Endothelial cell (in vitro differentiated cells): ENCODE measurements around the gene PIP5KL1. TPM values are rescaled to one million over a fixed set of nuclear protein-coding genes. Genes with fewer than 3 reads are reported as not detected.
A peak's percentile ranks its signal among the peaks of the same experiment; 100 is the strongest.

ENCODE experiments used
- DNase-seq: peaks from one replicate; pipeline ENCODE4 v3.0.0; 2021; ENCODE audit warnings: low spot score
- H3K27ac Mint-ChIP-seq: one replicate; pipeline ENCODE4 v1.8.0; 2021; ENCODE audit warnings: mixed read lengths, inconsistent platforms; ENCODE audit not compliant: unreplicated experiment
- H3K27me3 Mint-ChIP-seq: one replicate; pipeline ENCODE4 v1.8.0; 2021; ENCODE audit warnings: mild to moderate bottlenecking, moderate library complexity, mixed read lengths, inconsistent platforms; ENCODE audit not compliant: unreplicated experiment
- H3K36me3 Mint-ChIP-seq: one replicate; pipeline ENCODE4 v1.8.0; 2021; ENCODE audit warnings: mild to moderate bottlenecking, low read depth, mixed read lengths, inconsistent platforms; ENCODE audit not compliant: unreplicated experiment
- H3K4me1 Mint-ChIP-seq: one replicate; pipeline ENCODE4 v1.8.0; 2021; ENCODE audit warnings: mild to moderate bottlenecking, mixed read lengths, inconsistent platforms; ENCODE audit not compliant: unreplicated experiment
- H3K4me3 Mint-ChIP-seq: one replicate; pipeline ENCODE4 v1.8.0; 2021; ENCODE audit warnings: mild to moderate bottlenecking, mixed read lengths, inconsistent platforms; ENCODE audit not compliant: unreplicated experiment
- H3K9me3 Mint-ChIP-seq: one replicate; pipeline ENCODE4 v1.8.0; 2021; ENCODE audit warnings: mixed read lengths, inconsistent platforms; ENCODE audit not compliant: unreplicated experiment
- total RNA-seq: library from RNA; stranded (reverse); fragmentation: NEBNext Ultra II Directional; extraction: Animal tissue kit (Norgen Biotek cat#: 25700); gene quantifications from one replicate; pipeline ENCODE4 v1.2.1, GENCODE V29; 2021; ENCODE audit not compliant: unreplicated experiment
- TF ChIP-seq, protein P1 (sequence below): fragments of 200-600 bp; sonication (generic); IDR thresholded peaks from one replicate; pipeline ENCODE4 v1.5.0; 2021; ENCODE audit warnings: antibody characterized with exemption; ENCODE audit not compliant: unreplicated experiment

The PIP5KL1 gene
- total RNA-seq, 1 donor from 2014 or later = 2.4 TPM

DNA sequence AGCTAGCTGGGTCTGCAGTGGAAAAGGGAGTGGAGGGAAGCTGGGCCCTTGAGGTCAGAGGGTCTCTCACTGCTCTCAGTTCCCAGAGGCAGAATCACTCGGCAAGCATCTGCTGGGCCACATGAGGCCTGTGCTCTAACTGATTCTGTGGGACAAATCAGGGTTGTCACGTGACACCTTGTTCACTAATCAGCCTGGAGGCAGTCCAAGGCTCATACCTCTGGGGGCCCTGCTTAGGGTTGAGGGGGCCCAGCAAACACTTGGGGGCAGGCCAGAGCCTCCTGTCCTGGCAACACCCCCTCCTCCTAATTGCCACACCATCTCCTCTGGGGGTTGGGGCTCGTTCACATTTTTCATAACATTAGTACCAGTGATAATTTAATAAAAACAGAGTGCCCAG lies 16.2 kb upstream of the PIP5KL1 start:
- no peak for DNase-seq
- peak overlapping the region; percentile 42 for H3K27ac Mint-ChIP-seq

DNA sequence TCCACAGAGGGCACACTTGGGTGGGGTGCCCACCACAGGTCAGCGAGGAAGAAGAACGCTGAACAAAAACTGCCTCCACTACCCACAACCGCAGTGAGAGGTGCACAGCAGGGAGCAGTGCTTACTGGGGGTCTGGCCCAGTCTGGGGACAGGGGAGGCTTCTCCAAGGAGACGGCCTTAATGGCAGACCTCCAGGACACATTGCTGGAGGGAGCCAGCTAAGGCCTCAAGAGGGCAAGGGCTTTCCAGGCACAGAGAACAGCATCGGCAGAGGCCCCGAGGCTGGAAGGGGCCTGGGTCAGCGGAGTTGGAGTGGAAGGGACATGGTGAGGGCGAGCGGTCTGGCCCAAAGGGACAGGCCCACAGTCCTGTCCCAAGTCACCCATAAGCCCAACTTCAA lies 15.4 kb upstream of the PIP5KL1 start:
- no peaks in the 10 kb centered on the region for H3K36me3 Mint-ChIP-seq
- H3K27me3 Mint-ChIP-seq = peaks cover 11% of the 10 kb centered on the region

More for the DNA sequence above, 16.2 kb upstream of the PIP5KL1 start:
- no peaks in the 10 kb centered on the region for H3K36me3 Mint-ChIP-seq
- TF ChIP-seq, protein P1, sequence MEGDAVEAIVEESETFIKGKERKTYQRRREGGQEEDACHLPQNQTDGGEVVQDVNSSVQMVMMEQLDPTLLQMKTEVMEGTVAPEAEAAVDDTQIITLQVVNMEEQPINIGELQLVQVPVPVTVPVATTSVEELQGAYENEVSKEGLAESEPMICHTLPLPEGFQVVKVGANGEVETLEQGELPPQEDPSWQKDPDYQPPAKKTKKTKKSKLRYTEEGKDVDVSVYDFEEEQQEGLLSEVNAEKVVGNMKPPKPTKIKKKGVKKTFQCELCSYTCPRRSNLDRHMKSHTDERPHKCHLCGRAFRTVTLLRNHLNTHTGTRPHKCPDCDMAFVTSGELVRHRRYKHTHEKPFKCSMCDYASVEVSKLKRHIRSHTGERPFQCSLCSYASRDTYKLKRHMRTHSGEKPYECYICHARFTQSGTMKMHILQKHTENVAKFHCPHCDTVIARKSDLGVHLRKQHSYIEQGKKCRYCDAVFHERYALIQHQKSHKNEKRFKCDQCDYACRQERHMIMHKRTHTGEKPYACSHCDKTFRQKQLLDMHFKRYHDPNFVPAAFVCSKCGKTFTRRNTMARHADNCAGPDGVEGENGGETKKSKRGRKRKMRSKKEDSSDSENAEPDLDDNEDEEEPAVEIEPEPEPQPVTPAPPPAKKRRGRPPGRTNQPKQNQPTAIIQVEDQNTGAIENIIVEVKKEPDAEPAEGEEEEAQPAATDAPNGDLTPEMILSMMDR = no peak
- peaks cover 10% of the 10 kb centered on the region for H3K27me3 Mint-ChIP-seq
- H3K4me3 Mint-ChIP-seq = no peak overlapping the region
- H3K4me1 Mint-ChIP-seq = peaks cover 3% of the 10 kb centered on the region
- no peaks in the 10 kb centered on the region for H3K9me3 Mint-ChIP-seq

DNA sequence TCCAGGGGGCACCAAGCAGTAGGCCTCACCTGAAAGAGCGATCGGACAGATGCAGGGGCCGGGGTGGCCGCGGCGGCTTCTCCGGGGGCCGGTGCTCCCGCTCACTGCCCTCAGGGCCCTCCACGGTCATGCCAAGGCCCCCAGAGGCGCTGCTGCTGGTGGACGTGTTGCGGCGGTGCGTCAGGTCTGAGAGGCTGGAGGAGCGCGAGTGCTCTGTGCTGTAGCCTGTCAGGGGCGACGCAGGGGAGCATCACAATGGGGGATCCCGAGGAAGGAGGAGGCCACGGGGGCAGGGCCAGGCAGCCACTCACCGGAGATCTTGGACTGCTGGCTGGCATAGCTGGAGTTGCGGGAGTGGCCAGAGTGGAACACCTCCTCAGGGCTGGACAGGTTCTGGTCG lies 14.8 kb upstream of the PIP5KL1 start:
- Mint-ChIP-seq H3K4me3 (no peak overlapping the region), H3K9me3 (no peaks in the 10 kb centered on the region), H3K4me1 (peaks cover 3% of the 10 kb centered on the region), H3K36me3 (no peaks in the 10 kb centered on the region), H3K27me3 (peaks cover 10% of the 10 kb centered on the region), H3K27ac (no peak overlapping the region)
- TF ChIP-seq, protein P1 = no peak
- no peak for DNase-seq

More for the DNA sequence above, 15.4 kb upstream of the PIP5KL1 start:
- Mint-ChIP-seq H3K9me3 (no peaks in the 10 kb centered on the region), H3K27ac (no peak overlapping the region), H3K4me1 (peaks cover 3% of the 10 kb centered on the region), H3K4me3 (no peak overlapping the region)
- DNase-seq = no peak
- TF ChIP-seq, protein P1 = no peak

DNA sequence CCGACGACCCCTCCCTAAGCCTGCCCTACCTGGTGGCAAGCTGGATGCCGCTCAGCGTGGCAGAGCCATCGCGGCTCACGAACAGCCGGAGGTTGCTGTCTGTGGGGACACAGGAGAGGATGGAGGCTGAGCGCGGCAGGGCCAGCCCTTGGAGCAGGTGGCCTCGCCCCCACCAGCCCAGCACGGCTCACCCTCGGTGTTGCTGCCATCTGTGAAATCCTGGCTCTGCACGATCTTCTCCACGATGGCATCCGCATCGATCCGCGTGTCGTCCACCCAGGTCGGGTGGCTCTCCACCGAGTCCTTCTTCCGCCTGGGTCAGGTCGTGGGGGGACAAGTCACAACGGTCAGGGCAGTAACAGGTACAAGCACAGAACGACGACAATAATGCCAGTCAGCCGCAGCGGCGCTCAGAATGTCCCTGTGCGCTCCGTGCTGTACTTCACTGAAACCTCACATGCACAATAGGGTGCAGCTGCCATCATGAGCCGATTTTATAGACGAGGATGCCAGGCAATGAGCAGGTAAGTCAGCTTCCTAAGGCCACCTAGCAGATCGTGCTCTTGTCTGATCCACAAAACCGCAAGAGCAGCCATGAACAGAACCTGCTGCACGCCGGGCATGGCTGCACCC lies 14.1 kb upstream of the PIP5KL1 start:
- Mint-ChIP-seq H3K9me3 (no peaks in the 10 kb centered on the region), H3K36me3 (no peaks in the 10 kb centered on the region), H3K27ac (no peak overlapping the region), H3K27me3 (peaks cover 8% of the 10 kb centered on the region), H3K4me3 (no peak overlapping the region), H3K4me1 (peaks cover 3% of the 10 kb centered on the region)
- TF ChIP-seq, protein P1 = no peak
- DNase-seq = no peak

DNA sequence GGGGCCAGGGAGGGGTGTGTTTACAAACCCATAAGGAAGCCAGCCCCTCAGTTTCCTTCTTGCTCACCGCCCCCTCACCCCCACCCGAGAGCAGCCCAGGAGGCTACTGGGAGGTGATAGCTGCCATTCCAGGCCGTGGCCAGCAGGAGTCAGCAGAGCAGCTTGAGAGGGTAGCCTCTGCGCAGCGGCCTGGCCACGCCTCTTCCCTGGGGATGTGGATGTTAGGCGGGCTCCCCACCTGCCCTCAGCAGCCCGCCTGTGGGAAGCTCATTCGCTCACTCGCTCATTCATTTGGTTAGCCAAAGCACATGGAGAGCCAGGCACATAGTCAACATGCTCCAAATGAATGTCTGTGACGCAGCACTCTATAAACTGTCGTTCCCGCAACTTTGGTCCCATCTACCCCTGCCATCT lies 13.2 kb upstream of the PIP5KL1 start:
- H3K27me3 Mint-ChIP-seq = peaks cover 10% of the 10 kb centered on the region
- H3K4me3 Mint-ChIP-seq = no peak overlapping the region
- DNase-seq = peak; percentile 85
- H3K9me3 Mint-ChIP-seq = no peaks in the 10 kb centered on the region
- H3K4me1 Mint-ChIP-seq = peaks cover 3% of the 10 kb centered on the region
- no peaks in the 10 kb centered on the region for H3K36me3 Mint-ChIP-seq
- TF ChIP-seq, protein P1 = peak; percentile 76
- no peak overlapping the region for H3K27ac Mint-ChIP-seq
